CD4-positive, alpha-beta T cell treated with Interleukin-15 for 1 hour (primary cell): ENCODE results near the gene ASPHD1.
"Not testable (repeated sequence)": the region's sequence is repeated elsewhere in the genome, so short reads cannot be mapped to it uniquely, and the experiment has no call there.

Experiments
- DNase-seq: peaks from one replicate; pipeline ENCODE4 v3.0.0-alpha.2; 2020

Gene ASPHD1

GRCh38 chr16:29900102-29900887 is at the start of gene ASPHD1:
Gene ASPHD1 (plus strand): TSS chr16:29900488. CDS start chr16:29900972, 484 bp downstream.
- peak; percentile 51 for DNase-seq

- DNase-seq = no peak
Observed at GRCh38 chr16:29850998-29851397, 49.3 kb upstream of the ASPHD1 start.

GRCh38 chr16:29852654-29853053 is 47.6 kb upstream of the ASPHD1 start:
- DNase-seq = no peak

- no peak for DNase-seq
Observed at GRCh38 chr16:29854520-29855100, 45.7 kb upstream of the ASPHD1 start.

DNA sequence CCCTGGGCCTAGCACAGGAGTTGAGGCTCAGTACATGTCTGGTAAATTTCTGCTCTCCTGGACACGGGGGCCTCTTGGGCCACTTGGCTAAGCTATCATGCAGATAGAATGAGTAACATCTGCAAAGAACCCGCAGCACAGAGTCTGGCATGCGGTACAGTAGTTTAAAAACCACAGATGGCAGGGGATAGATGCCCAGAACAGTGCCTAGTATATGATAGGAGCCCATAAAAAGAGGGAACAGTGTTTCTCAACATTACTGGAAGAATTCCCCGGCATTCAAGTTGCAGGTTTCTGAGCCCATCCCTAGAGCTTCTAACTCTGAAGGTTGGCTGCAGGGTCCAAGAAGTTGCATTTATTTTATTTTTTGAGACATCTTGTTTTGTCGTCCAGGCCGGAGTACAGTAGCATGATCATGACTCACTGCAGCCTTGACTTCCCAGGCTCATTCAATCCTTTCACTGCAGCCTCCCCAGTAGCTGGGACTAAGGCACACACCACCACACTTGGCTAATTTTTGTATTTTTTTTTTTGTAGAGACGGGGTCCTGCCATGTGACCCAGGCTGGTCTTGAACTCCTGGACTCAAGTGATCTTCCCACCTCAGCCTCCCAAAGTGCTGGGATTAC is 43.0 kb upstream of the ASPHD1 start:
- no peak for DNase-seq

DNA sequence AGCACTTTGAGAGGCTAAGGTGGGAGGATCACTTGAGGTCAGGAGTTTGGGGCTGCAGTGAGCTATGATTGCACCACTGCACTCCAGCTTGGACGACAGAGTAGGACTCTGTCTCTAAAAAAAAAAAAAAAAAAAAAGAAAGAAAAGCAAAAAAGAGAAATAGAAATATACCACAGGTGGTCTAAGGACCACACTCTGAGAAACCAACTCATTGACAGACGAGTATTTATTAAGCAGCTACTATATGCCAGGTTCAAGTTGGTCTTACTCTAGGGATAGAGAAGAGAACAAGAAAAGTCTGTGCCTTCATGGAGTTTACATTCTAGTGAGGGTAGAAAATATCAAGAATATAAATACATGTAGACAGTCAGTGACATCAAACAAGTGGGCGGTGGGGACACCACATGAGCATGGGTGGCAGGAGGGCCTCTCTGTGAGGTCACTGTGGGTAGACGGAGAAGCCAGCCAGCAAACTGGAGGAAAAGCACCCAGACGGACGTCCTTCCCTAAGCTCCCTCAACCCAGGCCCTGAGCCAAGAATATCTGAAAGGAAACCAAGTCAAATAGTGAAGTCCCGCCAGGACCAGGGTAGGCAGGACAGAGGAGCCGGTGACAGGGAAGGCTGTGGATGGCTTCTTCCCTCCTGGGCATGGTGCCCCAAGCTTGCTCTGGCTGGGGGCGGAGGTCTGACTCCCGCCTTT is 42.0 kb upstream of the ASPHD1 start:
- DNase-seq = no peak

GRCh38 chr16:29858974-29859373 is 41.3 kb upstream of the ASPHD1 start:
- no peak for DNase-seq

GRCh38 chr16:29860218-29860617 is 40.1 kb upstream of the ASPHD1 start:
- no peak for DNase-seq

DNA sequence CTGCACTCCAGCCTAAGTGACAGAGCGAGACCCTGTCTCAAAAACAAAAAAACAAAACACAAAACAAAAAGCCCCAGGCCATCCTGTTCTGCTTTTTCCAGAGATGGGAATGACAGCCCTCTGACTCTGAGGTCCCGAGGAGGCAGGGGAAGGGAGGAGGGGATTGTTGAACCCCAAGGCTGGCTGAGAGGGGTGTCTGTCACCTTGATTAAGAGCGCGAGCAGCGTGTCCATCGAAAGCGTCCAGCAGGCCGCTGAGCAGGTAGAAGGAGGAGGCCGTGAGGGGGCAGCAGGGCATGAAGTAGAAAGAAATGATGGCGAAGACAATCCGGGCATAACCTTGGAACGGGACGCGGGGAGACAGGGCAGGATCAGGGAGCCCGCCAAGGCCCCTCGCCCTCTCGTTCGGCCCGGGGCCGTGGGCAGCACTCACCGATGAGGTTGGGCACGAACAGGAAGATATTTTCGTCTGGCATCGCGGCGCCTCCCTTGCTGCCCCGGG is 37.9 kb upstream of the ASPHD1 start:
- DNase-seq = no peak

DNA sequence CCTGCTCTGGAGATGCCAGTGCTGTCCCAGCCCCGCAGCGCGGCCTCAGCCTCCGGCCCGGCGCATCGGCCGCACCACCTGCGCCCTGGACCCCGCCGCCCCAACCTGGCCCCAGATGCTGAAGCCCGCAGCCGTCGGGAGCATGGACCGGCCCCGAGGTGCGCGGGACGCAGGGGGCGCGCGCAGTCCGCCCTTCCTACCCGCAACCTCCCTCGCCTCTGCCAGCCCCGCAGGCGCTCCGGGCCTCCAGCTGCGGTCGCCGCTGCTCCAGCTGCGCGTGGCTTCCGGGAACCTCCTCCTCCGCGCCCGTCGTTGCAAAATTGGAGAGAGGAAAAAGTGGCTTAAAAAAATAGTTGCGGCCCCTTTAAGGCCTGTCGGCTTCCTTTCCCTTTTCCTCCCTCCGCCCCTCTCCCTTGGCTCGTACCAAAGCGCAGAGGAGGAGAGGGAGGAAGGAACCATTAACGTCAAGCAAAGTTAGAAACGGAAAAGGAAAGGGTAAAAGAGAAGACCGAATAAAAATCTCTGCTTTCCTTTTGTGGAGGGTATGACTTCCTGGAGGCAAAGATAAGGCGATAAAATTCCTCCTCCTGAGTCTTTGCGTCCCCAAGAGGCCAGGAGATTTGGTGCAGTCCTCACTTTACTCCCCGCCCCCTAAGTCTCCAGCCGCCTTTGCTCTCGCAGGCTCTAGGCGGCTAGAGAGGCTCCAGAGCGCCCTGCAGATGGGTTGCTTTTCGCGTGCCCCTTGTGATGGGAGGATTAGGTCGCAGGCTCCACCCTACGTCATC is 37.2 kb upstream of the ASPHD1 start, which contains the start of gene CDIPT:
Gene CDIPT (minus strand): TSS at position 343 of the 785 bp plus-strand sequence. CDS start 369 bp downstream, outside the sequence.
- DNase-seq = peak; percentile 95

GRCh38 chr16:29863669-29863984 is 36.7 kb upstream of the ASPHD1 start:
- DNase-seq = no peak

- DNase-seq = no peak
Observed at GRCh38 chr16:29864205-29864604, 36.1 kb upstream of the ASPHD1 start.

- DNase-seq = no peak
Observed at GRCh38 chr16:29868396-29869009, 31.8 kb upstream of the ASPHD1 start.

DNA sequence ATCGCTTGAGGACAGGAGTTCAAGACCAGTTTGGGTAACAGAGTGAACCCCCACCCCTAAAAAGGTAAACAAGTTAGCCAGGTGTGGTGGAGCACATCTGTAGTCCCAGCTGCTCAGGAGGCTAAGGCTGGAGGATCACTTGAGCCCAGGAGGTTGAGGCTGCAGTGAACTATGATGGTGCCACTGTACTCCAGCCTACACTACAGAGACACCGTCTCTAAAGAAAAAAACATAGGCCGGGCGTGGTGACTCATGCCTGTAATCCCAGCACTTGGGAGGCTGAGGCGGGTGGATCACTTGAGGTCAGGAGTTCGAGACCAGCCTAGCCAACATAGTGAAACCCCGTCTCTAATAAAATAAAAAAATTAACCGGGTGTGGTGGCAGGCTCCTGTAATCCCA is 31.2 kb upstream of the ASPHD1 start:
- DNase-seq = not testable (repeated sequence)

GRCh38 chr16:29871822-29872546 is 28.3 kb upstream of the ASPHD1 start:
- DNase-seq = no peak

DNA sequence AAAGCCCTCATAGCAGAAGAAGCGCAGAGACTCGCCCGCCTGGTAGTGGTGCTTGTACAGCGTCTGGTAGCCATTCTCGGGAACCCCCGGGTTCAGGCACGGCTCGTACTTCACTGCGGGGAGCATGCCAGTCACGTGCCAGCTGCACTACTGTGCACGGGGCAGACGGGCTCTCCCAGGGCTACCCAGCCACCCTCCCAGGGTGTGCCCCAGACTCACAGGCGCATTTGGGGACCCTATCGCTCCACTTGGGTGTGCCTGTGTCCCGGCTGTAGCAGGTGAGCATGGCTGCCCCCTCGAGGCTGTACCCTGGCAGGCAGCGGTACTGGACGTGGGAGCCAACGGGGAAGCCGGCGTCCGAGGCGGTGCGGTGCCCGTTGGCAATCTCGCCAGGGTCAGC is 27.0 kb upstream of the ASPHD1 start:
- DNase-seq = no peak

DNA sequence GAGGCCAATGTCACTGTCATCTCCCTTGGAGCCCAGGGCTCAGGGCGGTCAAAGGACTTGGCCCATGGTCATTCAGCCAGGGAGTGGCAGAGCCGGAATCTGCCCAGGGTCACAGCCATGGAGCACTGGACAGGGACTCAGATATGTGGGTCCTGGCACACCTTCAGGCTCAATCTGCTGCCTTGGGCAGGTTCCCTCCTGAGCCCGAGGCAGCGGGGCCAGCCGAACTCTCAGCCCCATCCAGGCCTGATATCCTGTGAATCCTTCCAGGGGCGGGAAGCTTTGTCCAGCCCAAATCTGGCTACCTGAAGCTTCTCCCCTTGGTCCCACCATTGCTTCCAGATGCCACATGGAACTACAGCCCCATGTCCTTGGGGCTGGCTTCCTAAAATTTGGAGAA is 25.1 kb upstream of the ASPHD1 start:
- DNase-seq = no peak

DNA sequence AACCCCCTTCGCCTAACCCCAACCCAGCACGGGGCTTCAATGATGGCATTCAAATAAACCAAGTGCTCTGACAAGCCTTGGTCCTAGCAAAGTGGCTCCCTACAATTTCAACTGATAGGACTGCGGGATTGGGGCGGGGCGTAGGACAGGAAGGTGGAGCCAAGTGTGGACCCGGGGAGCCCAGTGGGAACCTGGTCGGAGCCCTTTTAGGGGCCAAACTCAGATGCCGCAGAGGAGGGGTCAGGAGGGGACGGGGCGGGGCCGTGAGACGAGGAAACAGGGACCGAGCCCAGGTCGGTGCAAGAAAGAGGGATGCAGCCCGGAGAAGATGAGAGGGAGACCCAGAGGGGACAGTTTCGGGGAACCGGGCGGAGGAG is 24.1 kb upstream of the ASPHD1 start:
- no peak for DNase-seq

GRCh38 chr16:29876594-29877249 is 23.6 kb upstream of the ASPHD1 start:
- DNase-seq = no peak

DNA sequence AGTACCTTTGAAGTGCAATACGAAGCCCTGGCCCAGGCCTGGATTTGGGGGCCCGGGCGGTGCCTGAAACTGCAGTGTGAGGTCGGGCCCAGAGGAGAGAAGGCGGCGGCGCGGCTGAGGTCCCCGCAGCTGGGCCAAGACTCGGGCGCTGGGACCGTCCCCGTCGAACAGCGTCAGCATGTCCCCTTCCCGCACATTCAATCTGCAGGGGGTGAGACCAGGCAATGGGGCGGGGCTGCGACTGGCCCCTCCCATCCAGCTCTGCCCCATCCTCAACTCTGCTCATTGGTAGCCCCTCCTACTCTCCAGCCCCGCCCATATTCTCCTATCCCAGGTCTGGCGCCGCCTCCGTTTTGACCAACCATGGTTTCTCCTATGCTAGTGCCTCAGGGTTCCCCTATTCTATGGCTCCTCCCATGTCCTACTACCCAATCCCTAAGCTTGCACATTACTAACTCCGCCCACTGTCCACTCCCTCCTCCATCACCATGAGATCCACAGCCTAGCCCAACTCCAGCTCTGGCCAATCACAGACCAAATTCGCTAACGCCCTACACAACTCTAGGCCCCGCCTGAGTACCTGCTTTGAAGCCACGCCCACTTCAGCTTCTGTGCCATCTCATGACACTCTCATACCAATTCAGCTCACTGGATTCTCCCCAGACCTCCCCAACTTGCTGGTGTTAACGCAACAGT is 22.9 kb upstream of the ASPHD1 start:
- peak; percentile 71 for DNase-seq
